ENCODE measurements around the gene UBD. TPM values are rescaled to one million over a fixed set of nuclear protein-coding genes. Genes with fewer than 3 reads are reported as not detected.

Gene UBD
- total and polyA plus RNA-seq, 2 experiments from 2014 or later = 154 to 158 TPM

- H3K4me3 ChIP-seq = no peak overlapping the region
- H3K27ac ChIP-seq = no peak overlapping the region
- no peaks in the 10 kb centered on the region for H3K27me3 ChIP-seq
- H4K20me1 ChIP-seq (ENCODE audit: insufficient read depth, poor library complexity, severe bottlenecking) = no peaks in the 10 kb centered on the region
- H3K36me3 ChIP-seq (replicated peaks; ENCODE audit: insufficient read depth, low read depth) = no peaks in the 10 kb centered on the region
- H3K4me1 ChIP-seq (ENCODE audit: insufficient read depth) = no peaks in the 10 kb centered on the region
- DNase-seq (ENCODE audit: low spot score) = no peak
- no peaks in the 10 kb centered on the region for H3K79me2 ChIP-seq
- H3K9me2 ChIP-seq (replicated peaks; ENCODE audit: insufficient read depth) = no peaks in the 10 kb centered on the region
- WGBS (ENCODE audit: low lambda C conversion rate, missing lambda C conversion rate) = 79% methylated on average over 2 of the region's 2 CpGs
- no peaks in the 10 kb centered on the region for H3K9me3 ChIP-seq (ENCODE audit: low read depth)
- H3K4me2 ChIP-seq = no peak overlapping the region
- no peak overlapping the region for H2AFZ ChIP-seq
- no peak for TF ChIP-seq EZH2 (IDR thresholded peaks at IDR 0.05; ENCODE audit: borderline replicate concordance)
- no peak for TF ChIP-seq CTCF (IDR thresholded peaks at IDR 0.05; ENCODE audit: poor library complexity)
- TF ChIP-seq EZH2phosphoT487 (IDR thresholded peaks at IDR 0.05; ENCODE audit: low read depth, severe bottlenecking, unreplicated experiment) = no peak
These were observed 32.0 kb downstream of the UBD start for GRCh38 chr6:29527564-29527963.

GRCh38 chr6:29527126-29527525 lies 32.4 kb downstream of the UBD start:
- H3K79me2 ChIP-seq = no peaks in the 10 kb centered on the region
- no peak for DNase-seq (ENCODE audit: low spot score)

DNA sequence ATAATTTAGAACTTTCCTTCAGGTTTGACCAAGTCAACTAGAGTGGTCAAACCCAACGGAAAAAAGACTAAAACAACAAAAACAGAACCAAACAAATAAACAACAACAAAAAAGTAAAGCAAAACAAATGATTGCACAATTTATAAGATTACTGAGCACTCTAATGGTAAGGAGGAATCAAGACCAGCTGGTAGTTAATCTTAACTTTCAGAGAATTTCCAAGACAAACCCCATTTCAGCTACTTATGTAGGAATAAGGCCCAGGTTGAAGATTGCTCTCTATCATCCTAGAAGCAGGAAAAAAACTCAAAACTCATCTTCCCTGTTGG lies 34.3 kb downstream of the UBD start:
- H3K79me2 ChIP-seq = no peaks in the 10 kb centered on the region
- DNase-seq (ENCODE audit: low spot score) = no peak
- TF ChIP-seq CTCF (IDR thresholded peaks at IDR 0.05; ENCODE audit: poor library complexity) = no peak
- no peak for TF ChIP-seq EZH2 (IDR thresholded peaks at IDR 0.05; ENCODE audit: borderline replicate concordance)
- TF ChIP-seq EZH2phosphoT487 (IDR thresholded peaks at IDR 0.05; ENCODE audit: low read depth, severe bottlenecking, unreplicated experiment) = no peak

More at GRCh38 chr6:29527126-29527525, 32.4 kb downstream of the UBD start:
- Histone ChIP-seq H3K27ac (no peak overlapping the region), H3K9me2 (replicated peaks; ENCODE audit: insufficient read depth) (no peaks in the 10 kb centered on the region), H3K4me1 (ENCODE audit: insufficient read depth) (no peaks in the 10 kb centered on the region), H3K9me3 (ENCODE audit: low read depth) (no peaks in the 10 kb centered on the region), H2AFZ (no peak overlapping the region), H3K4me2 (no peak overlapping the region), H4K20me1 (ENCODE audit: insufficient read depth, poor library complexity, severe bottlenecking) (no peaks in the 10 kb centered on the region), H3K36me3 (replicated peaks; ENCODE audit: insufficient read depth, low read depth) (no peaks in the 10 kb centered on the region), H3K27me3 (no peaks in the 10 kb centered on the region), H3K4me3 (no peak overlapping the region)
- TF ChIP-seq EZH2 (IDR thresholded peaks at IDR 0.05; ENCODE audit: borderline replicate concordance) (no peak), CTCF (IDR thresholded peaks at IDR 0.05; ENCODE audit: poor library complexity) (no peak)
- WGBS (ENCODE audit: low lambda C conversion rate, missing lambda C conversion rate) = 97% methylated on average over 1 of the region's 1 CpG

More for the DNA sequence above, 34.3 kb downstream of the UBD start:
- no peak overlapping the region for H3K4me3 ChIP-seq
- no peak overlapping the region for H3K27ac ChIP-seq
- H3K9me2 ChIP-seq (replicated peaks; ENCODE audit: insufficient read depth) = no peaks in the 10 kb centered on the region
- H3K4me2 ChIP-seq = no peak overlapping the region
- no peaks in the 10 kb centered on the region for H3K36me3 ChIP-seq (replicated peaks; ENCODE audit: insufficient read depth, low read depth)
- H2AFZ ChIP-seq = no peak overlapping the region
- no peaks in the 10 kb centered on the region for H3K4me1 ChIP-seq (ENCODE audit: insufficient read depth)
- H4K20me1 ChIP-seq (ENCODE audit: insufficient read depth, poor library complexity, severe bottlenecking) = no peaks in the 10 kb centered on the region
- WGBS (ENCODE audit: low lambda C conversion rate, missing lambda C conversion rate) = 0% methylated on average over 1 of the region's 1 CpG
- H3K27me3 ChIP-seq = no peaks in the 10 kb centered on the region
- H3K9me3 ChIP-seq (ENCODE audit: low read depth) = no peaks in the 10 kb centered on the region

Data from hepatocyte (in vitro differentiated cells).